Measurements from ENCODE around the gene TMEM117.

TMEM117 gene

GRCh38 chr12:44436756-44437155 lies 600.9 kb downstream of the TMEM117 start:
- no peak overlapping the region for H3K4me3 ChIP-seq (ENCODE audit: low read depth, low read length, poor library complexity, severe bottlenecking)
- no peaks in the 10 kb centered on the region for H3F3A ChIP-seq (ENCODE audit: insufficient read depth, low read length)
- no peaks in the 10 kb centered on the region for H3K27me3 ChIP-seq (ENCODE audit: insufficient read depth, low read length)
- peak overlapping the region; percentile 8; the same call in 1 of the 2 replicates for H3K4me2 ChIP-seq (ENCODE audit: low read length)
- H4K20me1 ChIP-seq (ENCODE audit: insufficient read depth, low read length) = no peaks in the 10 kb centered on the region
- TF ChIP-seq CTCF (IDR thresholded peaks at IDR 0.05; ENCODE audit: low read length) = no peak
- TF ChIP-seq EZH2 (IDR thresholded peaks at IDR 0.05; ENCODE audit: borderline replicate concordance, low read length) = no peak
- H2AFZ ChIP-seq (ENCODE audit: low read length) = peak overlapping the region; percentile 11; the same call in 1 of the 2 replicates
- H3K9ac ChIP-seq (ENCODE audit: low read length) = no peak overlapping the region
- no peak overlapping the region for H3K27ac ChIP-seq (ENCODE audit: low read depth, low read length, poor library complexity, severe bottlenecking)
- no peaks in the 10 kb centered on the region for H3K9me2 ChIP-seq (ENCODE audit: low read depth, low read length)
- no peaks in the 10 kb centered on the region for H3K9me3 ChIP-seq (ENCODE audit: low read length)
- peaks cover 16% of the 10 kb centered on the region for H3K4me1 ChIP-seq (ENCODE audit: insufficient read depth, low read length, severe bottlenecking)
- H3K36me3 ChIP-seq (ENCODE audit: insufficient read depth, low read length) = no peaks in the 10 kb centered on the region
- no peaks in the 10 kb centered on the region for H3K79me2 ChIP-seq (ENCODE audit: insufficient read depth, low read length)

Data from OCI-LY1 (cell line).